PC-3 (cell line): Measurements from ENCODE around the gene BNIP1. TPM values are rescaled to one million over a fixed set of nuclear protein-coding genes. Genes with fewer than 3 reads are reported as not detected.

Experiments
- ATAC-seq: fragments of 200-7000 bp; cut with Tn5 transposase; 2 replicates; pipeline ENCODE4 v1.9.1; 2020; ENCODE audit warnings: mild to moderate bottlenecking, moderate library complexity
- BruUV-seq: library from RNA; stranded (reverse); fragments of 400-500 nt; replicated peaks from 2 replicates; lab custom pipeline; 2021; lab: Mats Ljungman, UMichigan
- CTCF ChIA-PET: fragments of 300-600 bp; sonication (Branson Sonifier 250); formaldehyde crosslinking; loops from one replicate; lab custom pipeline; 2022; ENCODE audit warnings: antibody characterized with exemption; lab: Charles Lee
- POLR2A ChIA-PET: fragments of 300-600 bp; sonication (Branson Sonifier 250); formaldehyde crosslinking; loops from one replicate; lab custom pipeline; 2022; ENCODE audit warnings: antibody characterized with exemption; ENCODE audit not compliant: unreplicated experiment; lab: Charles Lee
- DNase-seq: peaks from one replicate; pipeline ENCODE4 v3.0.0-alpha.2; 2015
- H2AFZ ChIP-seq: fragments of 300-600 bp; sonication (generic); 2 replicates; pipeline ENCODE4 v1.6.0; 2016; ENCODE audit warnings: antibody characterized with exemption, low read length
- H3F3A ChIP-seq: fragments of 300-600 bp; sonication (generic); one replicate; pipeline ENCODE4 v1.6.0; 2017; ENCODE audit warnings: antibody characterized with exemption, low read length, control low read depth, mild to moderate bottlenecking; ENCODE audit not compliant: unreplicated experiment
- H3K27ac ChIP-seq: fragments of 300-600 bp; sonication (generic); 2 replicates; pipeline ENCODE4 v1.5.1; 2016; ENCODE audit warnings: mild to moderate bottlenecking, low read length
- H3K27me3 ChIP-seq: fragments of 300-600 bp; sonication (generic); 2 replicates; pipeline ENCODE4 v1.6.1; 2016; ENCODE audit warnings: low read length, mixed read lengths
- H3K36me3 ChIP-seq: fragments of 300-600 bp; sonication (generic); 2 replicates; pipeline ENCODE4 v1.6.1; 2016; ENCODE audit warnings: low read depth, mixed run types, low read length, mixed read lengths
- H3K4me1 ChIP-seq: fragments of 300-600 bp; sonication (generic); 2 replicates; pipeline ENCODE4 v1.5.1; 2016; ENCODE audit warnings: low read length; ENCODE audit not compliant: insufficient read depth
- H3K4me2 ChIP-seq: fragments of 300-600 bp; sonication (generic); 2 replicates; pipeline ENCODE4 v1.6.0; 2016; ENCODE audit warnings: low read length
- H3K4me3 ChIP-seq: fragments of 300-600 bp; sonication (generic); 2 replicates; pipeline ENCODE4 v1.5.1; 2016; ENCODE audit warnings: mild to moderate bottlenecking, low read length, mixed read lengths
- H3K79me2 ChIP-seq: fragments of 300-600 bp; sonication (generic); 2 replicates; pipeline ENCODE4 v1.6.1; 2017; ENCODE audit warnings: low read length, mixed read lengths
- H3K9ac ChIP-seq: fragments of 300-600 bp; sonication (generic); 2 replicates; pipeline ENCODE4 v1.6.0; 2016; ENCODE audit warnings: mild to moderate bottlenecking, low read length
- H3K9me2 ChIP-seq: fragments of 300-600 bp; sonication (generic); replicated peaks from 2 replicates; pipeline ENCODE4 v1.6.1; 2016; ENCODE audit warnings: mixed run types, low read length, mixed read lengths
- H3K9me3 ChIP-seq: fragments of 300-600 bp; sonication (generic); 2 replicates; pipeline ENCODE4 v1.6.1; 2016; ENCODE audit warnings: low read length, mixed read lengths
- H4K20me1 ChIP-seq: fragments of 300-600 bp; sonication (generic); 2 replicates; pipeline ENCODE4 v1.6.1; 2016; ENCODE audit warnings: low read length, mixed read lengths
- EZH2 ChIP-seq: fragments of 300-600 bp; sonication (generic); IDR thresholded peaks from one replicate; pipeline ENCODE4 v1.6.1; 2017; ENCODE audit warnings: antibody characterized with exemption, mild to moderate bottlenecking, low read length; ENCODE audit not compliant: unreplicated experiment
- EZH2phosphoT487 ChIP-seq: fragments of 300-600 bp; sonication (generic); IDR thresholded peaks from 2 replicates; pipeline ENCODE4 v1.6.1; 2018; ENCODE audit warnings: mild to moderate bottlenecking, antibody characterized with exemption, low read length, borderline replicate concordance
- intact Hi-C: fragments of 100-400 bp; cut with micrococcal nuclease; formaldehyde crosslinking; loops from 2 replicates; pipeline ENCODE4 v1.9.0; 2023
- total RNA-seq: library from RNA; depleted of rRNA; stranded (reverse); fragments of >200 nt; gene quantifications from 2 replicates; pipeline ENCODE4 v1.2.3, GENCODE V29; 2014
- TF ChIP-seq, protein P1 (sequence below): fragments of 300-600 bp; sonication (generic); conservative IDR thresholded peaks from 2 replicates; pipeline ENCODE4 v1.5.1; 2017; ENCODE audit warnings: antibody characterized with exemption, low read depth, mild to moderate bottlenecking, low read length

Gene BNIP1
- total RNA-seq, 1 experiment from 2014 or later = 21.5 TPM

- POLR2A ChIA-PET = no interaction called here
- no peaks in the 10 kb centered on the region for H4K20me1 ChIP-seq
- no peak overlapping the region for H3K4me3 ChIP-seq
- H3K79me2 ChIP-seq = no peaks in the 10 kb centered on the region
- BruUV-seq = no TSS peak
- CTCF ChIA-PET = no interaction called here
- H3K9me3 ChIP-seq = no peaks in the 10 kb centered on the region
- no peak overlapping the region for H3K9ac ChIP-seq
- no peaks in the 10 kb centered on the region for H3F3A ChIP-seq
- TF ChIP-seq EZH2 (no peak), EZH2phosphoT487 (no peak)
- TF ChIP-seq, protein P1, sequence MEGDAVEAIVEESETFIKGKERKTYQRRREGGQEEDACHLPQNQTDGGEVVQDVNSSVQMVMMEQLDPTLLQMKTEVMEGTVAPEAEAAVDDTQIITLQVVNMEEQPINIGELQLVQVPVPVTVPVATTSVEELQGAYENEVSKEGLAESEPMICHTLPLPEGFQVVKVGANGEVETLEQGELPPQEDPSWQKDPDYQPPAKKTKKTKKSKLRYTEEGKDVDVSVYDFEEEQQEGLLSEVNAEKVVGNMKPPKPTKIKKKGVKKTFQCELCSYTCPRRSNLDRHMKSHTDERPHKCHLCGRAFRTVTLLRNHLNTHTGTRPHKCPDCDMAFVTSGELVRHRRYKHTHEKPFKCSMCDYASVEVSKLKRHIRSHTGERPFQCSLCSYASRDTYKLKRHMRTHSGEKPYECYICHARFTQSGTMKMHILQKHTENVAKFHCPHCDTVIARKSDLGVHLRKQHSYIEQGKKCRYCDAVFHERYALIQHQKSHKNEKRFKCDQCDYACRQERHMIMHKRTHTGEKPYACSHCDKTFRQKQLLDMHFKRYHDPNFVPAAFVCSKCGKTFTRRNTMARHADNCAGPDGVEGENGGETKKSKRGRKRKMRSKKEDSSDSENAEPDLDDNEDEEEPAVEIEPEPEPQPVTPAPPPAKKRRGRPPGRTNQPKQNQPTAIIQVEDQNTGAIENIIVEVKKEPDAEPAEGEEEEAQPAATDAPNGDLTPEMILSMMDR = no peak
- peaks cover 12% of the 10 kb centered on the region; the same call in 1 of the 2 replicates for H3K36me3 ChIP-seq
- H3K4me1 ChIP-seq = no peaks in the 10 kb centered on the region
- H3K27ac ChIP-seq = no peak overlapping the region
- no peaks in the 10 kb centered on the region for H3K27me3 ChIP-seq
- ATAC-seq (no peak), DNase-seq (no peak)
- intact Hi-C loops = no loop called here
- H2AFZ ChIP-seq = no peak overlapping the region
- H3K9me2 ChIP-seq = no peaks in the 10 kb centered on the region
- H3K4me2 ChIP-seq = no peak overlapping the region
Measured at GRCh38 chr5:173161148-173161547, 16.8 kb downstream of the BNIP1 start.

- Histone ChIP-seq H3F3A (no peaks in the 10 kb centered on the region), H3K9me2 (no peaks in the 10 kb centered on the region), H3K27me3 (no peaks in the 10 kb centered on the region), H3K9me3 (no peaks in the 10 kb centered on the region), H3K4me1 (no peaks in the 10 kb centered on the region), H3K4me2 (no peak overlapping the region), H4K20me1 (no peaks in the 10 kb centered on the region), H3K79me2 (no peaks in the 10 kb centered on the region), H3K27ac (no peak overlapping the region), H3K9ac (no peak overlapping the region), H3K4me3 (no peak overlapping the region), H3K36me3 (peaks cover 10% of the 10 kb centered on the region; the same call in 1 of the 2 replicates), H2AFZ (no peak overlapping the region)
- ATAC-seq (no peak), DNase-seq (no peak)
- BruUV-seq = no TSS peak
- intact Hi-C loops = no loop called here
- POLR2A ChIA-PET = no interaction called here
- TF ChIP-seq EZH2phosphoT487 (no peak), EZH2 (no peak)
- TF ChIP-seq, protein P1 = no peak
- CTCF ChIA-PET = no interaction called here
Measured at GRCh38 chr5:173163219-173163618, 18.9 kb downstream of the BNIP1 start.

DNA sequence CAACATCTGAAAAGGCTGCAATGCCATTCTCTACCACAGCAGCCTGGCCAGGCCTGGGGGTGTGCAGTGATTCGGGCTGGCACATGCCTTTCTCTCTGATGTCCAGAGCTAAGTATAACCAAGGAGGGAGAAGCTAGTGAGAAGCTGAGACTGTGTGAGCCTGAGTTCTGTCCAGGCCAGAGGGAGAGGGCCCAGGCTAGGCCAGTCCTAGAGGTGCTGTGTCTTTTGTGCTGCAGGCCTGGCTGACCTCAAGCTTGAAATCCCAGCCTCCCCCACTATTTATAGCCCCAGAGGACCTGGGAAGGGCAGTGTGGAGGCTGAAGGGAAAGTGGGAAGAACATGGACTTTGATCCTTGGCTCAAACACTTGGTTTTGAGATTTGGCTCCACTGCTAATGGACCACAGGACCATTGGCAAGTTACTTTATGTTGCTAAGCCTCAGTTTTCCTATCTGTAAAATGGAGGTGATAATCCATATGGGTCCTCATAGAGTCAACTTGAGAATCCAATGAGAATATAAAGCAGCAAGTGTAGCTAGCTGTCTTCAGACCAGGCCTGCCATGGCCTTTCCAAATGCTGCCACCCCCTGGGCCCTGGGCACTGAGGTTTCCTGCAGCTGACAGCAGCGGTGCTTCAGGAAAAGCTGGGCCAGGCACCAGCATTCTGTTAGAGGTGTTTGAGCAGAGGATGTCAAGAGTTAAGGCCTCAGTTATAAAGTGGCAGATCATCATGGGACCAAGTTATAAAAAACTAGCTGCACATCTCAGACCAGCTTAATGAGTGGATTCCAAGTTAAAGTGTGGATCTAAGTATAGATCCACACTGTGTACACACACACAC, 21.1 kb downstream of the BNIP1 start:
- H3K79me2 ChIP-seq = no peaks in the 10 kb centered on the region
- POLR2A ChIA-PET = no interaction called here

More for the DNA sequence above, 21.1 kb downstream of the BNIP1 start:
- Histone ChIP-seq H3F3A (no peaks in the 10 kb centered on the region), H3K27me3 (no peaks in the 10 kb centered on the region), H3K36me3 (peaks cover 4% of the 10 kb centered on the region; the same call in 1 of the 2 replicates), H3K4me3 (no peak overlapping the region), H3K4me2 (no peak overlapping the region), H3K9me3 (no peaks in the 10 kb centered on the region), H3K4me1 (no peaks in the 10 kb centered on the region), H3K9me2 (no peaks in the 10 kb centered on the region), H2AFZ (no peak overlapping the region), H3K9ac (no peak overlapping the region), H4K20me1 (no peaks in the 10 kb centered on the region), H3K27ac (no peak overlapping the region)
- ATAC-seq = no peak
- intact Hi-C loops = loop anchor here (1.0 to 5.0 kb wide), 3 partner anchors 37 to 167 kb away; no protein-coding TSS in a partner anchor
- BruUV-seq = no TSS peak
- TF ChIP-seq EZH2phosphoT487 = no peak
- TF ChIP-seq EZH2 = no peak
- TF ChIP-seq, protein P1 = no peak
- DNase-seq = no peak
- CTCF ChIA-PET = interaction anchor here (0.7 kb wide), 2 partner anchors 14 to 188 kb away, joined by 3 to 5 read pairs; no protein-coding TSS in a partner anchor
